IMR-90 (cell line): ENCODE results near the gene OSCP1. TPM values are rescaled to one million over a fixed set of nuclear protein-coding genes. Genes with fewer than 3 reads are reported as not detected.

Experiments
- ATAC-seq: fragments of 200-7000 bp; cut with Tn5 transposase; 2 replicates; pipeline ENCODE4 v1.9.1; 2020; ENCODE audit warnings: low read depth, mild to moderate bottlenecking, moderate library complexity
- BruUV-seq: library from RNA; stranded (reverse); fragments of 400-500 nt; replicated peaks from 2 replicates; lab custom pipeline; 2021; lab: Mats Ljungman, UMichigan
- CTCF ChIA-PET: fragments of 300-600 bp; formaldehyde crosslinking; extraction: SDS; loops from one replicate; lab custom pipeline; 2021; ENCODE audit warnings: antibody characterized with exemption; lab: Yijun Ruan, JAX
- POLR2A ChIA-PET: fragments of 300-600 bp; sonication (Branson Sonifier 250); formaldehyde crosslinking; loops from one replicate; lab custom pipeline; 2022; ENCODE audit warnings: antibody characterized with exemption; ENCODE audit not compliant: unreplicated experiment; lab: Charles Lee
- DNase-seq: peaks from one replicate; pipeline ENCODE4 v3.0.0; 2013
- H2AFZ ChIP-seq: replicated peaks from 2 replicates; pipeline ENCODE3; 2013; ENCODE audit warnings: low read length, mild to moderate bottlenecking; ENCODE audit not compliant: poor library complexity
- H2AK5ac ChIP-seq: 2 replicates; pipeline ENCODE4 v1.6.1; 2013; ENCODE audit warnings: low read depth, low read length, inconsistent platforms
- H2AK9ac ChIP-seq: replicated peaks from 2 replicates; pipeline ENCODE3; 2013; ENCODE audit warnings: mild to moderate bottlenecking, low read depth, low read length, moderate library complexity; ENCODE audit not compliant: poor library complexity
- H2BK120ac ChIP-seq: 2 replicates; pipeline ENCODE4 v1.6.1; 2013; ENCODE audit warnings: low read depth, low read length, inconsistent platforms
- H2BK15ac ChIP-seq: 3 replicates; pipeline ENCODE4 v1.6.1; 2013; ENCODE audit warnings: low read depth, low read length, inconsistent platforms
- H2BK20ac ChIP-seq: 2 replicates; pipeline ENCODE4 v1.6.1; 2013; ENCODE audit warnings: low read depth, mild to moderate bottlenecking, inconsistent platforms, low read length, moderate library complexity
- H2BK5ac ChIP-seq: 2 replicates; pipeline ENCODE4 v1.6.1; 2013; ENCODE audit warnings: mild to moderate bottlenecking, low read depth, low read length, inconsistent platforms; ENCODE audit not compliant: poor library complexity, severe bottlenecking
- H3K14ac ChIP-seq: replicated peaks from 2 replicates; pipeline ENCODE4 v1.6.1; 2013; ENCODE audit warnings: low read depth, low read length, inconsistent platforms
- H3K18ac ChIP-seq: 2 replicates; pipeline ENCODE4 v1.6.1; 2013; ENCODE audit warnings: low read depth, low read length, control low read depth
- H3K23ac ChIP-seq: 2 replicates; pipeline ENCODE4 v1.6.1; 2013; ENCODE audit warnings: low read depth, low read length, inconsistent platforms
- H3K27ac ChIP-seq: 2 replicates; pipeline ENCODE4 v1.5.1; 2013; ENCODE audit warnings: mild to moderate bottlenecking, control low read depth, low read length; ENCODE audit not compliant: insufficient read depth
- H3K27me3 ChIP-seq: 2 replicates; pipeline ENCODE4 v1.6.1; 2013; ENCODE audit warnings: low read length; ENCODE audit not compliant: control insufficient read depth, insufficient read depth
- H3K36me3 ChIP-seq: 2 replicates; pipeline ENCODE4 v1.6.1; 2013; ENCODE audit warnings: low read length, mixed read lengths; ENCODE audit not compliant: control insufficient read depth, insufficient read depth
- H3K4ac ChIP-seq: 2 replicates; pipeline ENCODE4 v1.6.1; 2013; ENCODE audit warnings: low read depth, low read length, inconsistent platforms
- H3K4me1 ChIP-seq: 2 replicates; pipeline ENCODE4 v1.6.1; 2013; ENCODE audit warnings: low read length, mixed read lengths; ENCODE audit not compliant: control insufficient read depth, insufficient read depth
- H3K4me2 ChIP-seq: 2 replicates; pipeline ENCODE4 v1.6.1; 2013; ENCODE audit warnings: low read depth, mild to moderate bottlenecking, control low read depth, low read length, moderate library complexity
- H3K4me3 ChIP-seq: 2 replicates; pipeline ENCODE4 v1.5.1; 2013; ENCODE audit warnings: low read depth, mild to moderate bottlenecking, control low read depth, low read length, moderate library complexity; ENCODE audit not compliant: insufficient read depth
- H3K56ac ChIP-seq: 2 replicates; pipeline ENCODE4 v1.6.1; 2013; ENCODE audit warnings: low read length, inconsistent platforms; ENCODE audit not compliant: insufficient read depth; ENCODE audit errors: extremely low read depth
- H3K79me1 ChIP-seq, 2 experiments: 2 replicates each; pipeline ENCODE4 v1.6.1; 2013; ENCODE audit warnings: low read length in 2 of 2, inconsistent platforms in 1 of 2, low read depth in 1 of 2
- H3K9ac ChIP-seq: 2 replicates; pipeline ENCODE4 v1.6.1; 2013; ENCODE audit warnings: low read depth, low read length, control low read depth
- H3K9me1 ChIP-seq: 2 replicates; pipeline ENCODE4 v1.6.1; 2013; ENCODE audit warnings: low read length, inconsistent platforms; ENCODE audit not compliant: insufficient read depth
- H3K9me3 ChIP-seq: 2 replicates; pipeline ENCODE4 v1.6.1; 2013; ENCODE audit warnings: low read length; ENCODE audit not compliant: control insufficient read depth, insufficient read depth
- H4K20me1 ChIP-seq: 2 replicates; pipeline ENCODE4 v1.6.1; 2013; ENCODE audit warnings: low read length, inconsistent platforms; ENCODE audit not compliant: insufficient read depth
- H4K5ac ChIP-seq: 2 replicates; pipeline ENCODE4 v1.6.1; 2013; ENCODE audit warnings: mild to moderate bottlenecking, low read depth, low read length, control low read depth
- H4K8ac ChIP-seq, 2 experiments: 2 replicates each; pipeline ENCODE4 v1.6.1; 2013; ENCODE audit warnings: low read depth in 2 of 2, low read length in 2 of 2, control low read depth in 1 of 2, inconsistent platforms in 1 of 2
- H4K91ac ChIP-seq: 2 replicates; pipeline ENCODE4 v1.6.1; 2013; ENCODE audit warnings: low read depth, low read length, inconsistent platforms; ENCODE audit not compliant: insufficient read depth
- BHLHE40 ChIP-seq: fragments of 150-350 bp; IDR thresholded peaks from 2 replicates; pipeline ENCODE4 v1.6.1; 2016; ENCODE audit warnings: mild to moderate bottlenecking, low read depth, low read length
- CEBPB ChIP-seq: IDR thresholded peaks from 2 replicates; pipeline ENCODE4 v1.6.1; 2012; ENCODE audit warnings: low read depth, low read length, improper control_type of control experiment
- FOS ChIP-seq: fragments of 150-350 bp; IDR thresholded peaks from 2 replicates; pipeline ENCODE4 v1.6.1; 2016; ENCODE audit warnings: low read depth, low read length
- MAFK ChIP-seq: IDR thresholded peaks from 2 replicates; pipeline ENCODE4 v1.6.1; 2012; ENCODE audit warnings: low read depth, low read length, improper control_type of control experiment
- NFE2L2 ChIP-seq: fragments of 150-350 bp; IDR thresholded peaks from 2 replicates; pipeline ENCODE4 v1.6.1; 2016; ENCODE audit warnings: low read depth, mild to moderate bottlenecking, low read length
- RCOR1 ChIP-seq: IDR thresholded peaks from 2 replicates; pipeline ENCODE4 v1.6.1; 2012; ENCODE audit warnings: mild to moderate bottlenecking, low read length, improper control_type of control experiment; ENCODE audit not compliant: insufficient replicate concordance
- WGBS, 2 experiments: methylation state at CpG; one replicate each; pipeline versions ENCODE4 v1.1.5 to v1.1.7; 2013; ENCODE audit warnings: missing lambda C conversion rate in 2 of 2; ENCODE audit not compliant: insufficient read length in 1 of 2; ENCODE audit errors: extremely low coverage in 2 of 2; 5-methylcytosine and 5-hydroxymethylcytosine counted together
- dilution Hi-C: fragments of 300-500 bp; cut with HindIII; formaldehyde crosslinking; loops from one replicate; pipeline ENCODE4 v1.14.3; 2018; ENCODE audit warnings: low sequenced_read_pairs; ENCODE audit not compliant: unreplicated experiment
- in situ Hi-C: fragments of 300-500 bp; cut with MboI; formaldehyde crosslinking; loops from 3 replicates; pipeline ENCODE4 v1.14.3; 2019; ENCODE audit warnings: low sequenced_read_pairs, inconsistent platforms, mixed read lengths
- intact Hi-C: fragments of 100-400 bp; cut with micrococcal nuclease; formaldehyde crosslinking; loops from 2 replicates; pipeline ENCODE4 v1.10.0; 2022
- polyA plus RNA-seq, 3 experiments: library from polyadenylated mRNA; depleted of rRNA; stranded (reverse); fragments of >200 nt; gene quantifications; 2 replicates each; pipeline ENCODE4 v1.2.3, GENCODE V29; 2012; ENCODE audit warnings: low replicate concordance in 1 of 3
- total RNA-seq: library from RNA; depleted of rRNA; stranded (reverse); fragments of >200 nt; gene quantifications from 2 replicates; pipeline ENCODE4 v1.2.3, GENCODE V29; 2012
- TF ChIP-seq, protein P1 (sequence below): fragments of 150-350 bp; IDR thresholded peaks from 2 replicates; pipeline ENCODE4 v1.6.1; 2016; ENCODE audit warnings: low read depth, mild to moderate bottlenecking, low read length, moderate library complexity, borderline replicate concordance
- TF ChIP-seq, protein P2 (sequence below): fragments of 150-350 bp; IDR thresholded peaks from 2 replicates; pipeline ENCODE4 v1.6.1; 2017; ENCODE audit warnings: mild to moderate bottlenecking, antibody characterized with exemption, low read length, low read depth

Gene OSCP1
- total and polyA plus RNA-seq, 2 of the 4 experiments (the other 2 are of a cell fraction) = 7.8 to 11.8 TPM

DNA sequence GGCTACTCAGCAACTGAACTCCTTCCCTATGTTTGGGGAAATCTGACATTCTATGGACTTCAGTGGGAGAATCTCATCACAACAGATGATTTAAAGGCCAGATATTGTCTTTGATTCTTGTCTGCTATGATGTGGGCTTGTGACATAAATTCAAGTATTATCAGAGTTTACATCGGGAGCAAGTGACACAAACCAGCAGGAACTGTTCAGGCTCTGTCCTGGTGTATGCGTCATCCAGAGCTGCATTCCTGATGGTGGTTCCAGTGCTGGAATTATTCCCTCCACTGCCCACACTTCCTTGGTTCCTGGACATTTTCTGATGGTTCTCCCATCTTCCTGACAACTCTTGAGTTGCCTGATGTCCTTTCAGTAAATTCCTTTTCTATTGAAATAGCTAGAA is 41.8 kb downstream of the OSCP1 start:
- no peak overlapping the region for H3K56ac ChIP-seq
- no peaks in the 10 kb centered on the region for H4K20me1 ChIP-seq
- 0 out of 2 replicates have a peak overlapping the region, but pooled peaks have one; percentile 3 for H3K14ac ChIP-seq
- peak overlapping the region; percentile 1; the same call in 1 of the 2 replicates for H3K4ac ChIP-seq
- no peaks in the 10 kb centered on the region; the same call in 1 of the 2 replicates for H3K9me3 ChIP-seq
- intact Hi-C loops = no loop called here
- H2BK15ac ChIP-seq = peak overlapping the region; percentile 28; the same call in 1 of the 3 replicates
- H4K5ac ChIP-seq = no peak overlapping the region
- no peak overlapping the region; the same call in 1 of the 2 replicates for H2BK120ac ChIP-seq
- H3K79me1 ChIP-seq = no peaks in the 10 kb centered on the region
- H2BK20ac ChIP-seq = no peak overlapping the region
- no peak overlapping the region; a peak in 1 of 4 replicates for H4K8ac ChIP-seq
- CTCF ChIA-PET = interaction anchor here (0.7 kb wide), 2 partner anchors 42 to 108 kb away, joined by 3 to 4 read pairs; no protein-coding TSS in a partner anchor
- no peak overlapping the region for H3K9ac ChIP-seq
- peak overlapping the region; percentile 68 for H2BK5ac ChIP-seq
- TF ChIP-seq MAFK (no peak), FOS (0 out of 2 replicates have a peak, but pooled peaks have one; percentile 25), CEBPB (no peak), RCOR1 (no peak), BHLHE40 (no peak), NFE2L2 (no peak)
- TF ChIP-seq, protein P1, sequence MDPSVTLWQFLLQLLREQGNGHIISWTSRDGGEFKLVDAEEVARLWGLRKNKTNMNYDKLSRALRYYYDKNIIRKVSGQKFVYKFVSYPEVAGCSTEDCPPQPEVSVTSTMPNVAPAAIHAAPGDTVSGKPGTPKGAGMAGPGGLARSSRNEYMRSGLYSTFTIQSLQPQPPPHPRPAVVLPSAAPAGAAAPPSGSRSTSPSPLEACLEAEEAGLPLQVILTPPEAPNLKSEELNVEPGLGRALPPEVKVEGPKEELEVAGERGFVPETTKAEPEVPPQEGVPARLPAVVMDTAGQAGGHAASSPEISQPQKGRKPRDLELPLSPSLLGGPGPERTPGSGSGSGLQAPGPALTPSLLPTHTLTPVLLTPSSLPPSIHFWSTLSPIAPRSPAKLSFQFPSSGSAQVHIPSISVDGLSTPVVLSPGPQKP = no peak
- TF ChIP-seq, protein P2, sequence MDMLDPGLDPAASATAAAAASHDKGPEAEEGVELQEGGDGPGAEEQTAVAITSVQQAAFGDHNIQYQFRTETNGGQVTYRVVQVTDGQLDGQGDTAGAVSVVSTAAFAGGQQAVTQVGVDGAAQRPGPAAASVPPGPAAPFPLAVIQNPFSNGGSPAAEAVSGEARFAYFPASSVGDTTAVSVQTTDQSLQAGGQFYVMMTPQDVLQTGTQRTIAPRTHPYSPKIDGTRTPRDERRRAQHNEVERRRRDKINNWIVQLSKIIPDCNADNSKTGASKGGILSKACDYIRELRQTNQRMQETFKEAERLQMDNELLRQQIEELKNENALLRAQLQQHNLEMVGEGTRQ = no peak
- BruUV-seq = no TSS peak
- H3K4me1 ChIP-seq = peaks cover 2% of the 10 kb centered on the region; the same call in 1 of the 2 replicates
- dilution Hi-C loops = no loop called here
- H3K23ac ChIP-seq = peak overlapping the region; percentile 31; the same call in 1 of the 2 replicates
- H3K4me3 ChIP-seq = no peak overlapping the region
- in situ Hi-C loops = loop anchor here (25.0 kb wide), 1 partner anchor 296 kb away; no protein-coding TSS in a partner anchor
- H3K27ac ChIP-seq = no peak overlapping the region
- H2AK9ac ChIP-seq = no peak overlapping the region
- H4K91ac ChIP-seq = no peak overlapping the region
- H3K4me2 ChIP-seq = peak overlapping the region; percentile 31; the same call in 1 of the 2 replicates
- ATAC-seq (peak; percentile 89), DNase-seq (peak; percentile 61)
- no peak overlapping the region for H2AK5ac ChIP-seq
- no peaks in the 10 kb centered on the region for H3K27me3 ChIP-seq
- POLR2A ChIA-PET = no interaction called here
- WGBS, 2 experiments = 50% methylated on average over 1 of the region's 2 CpGs; no CpG with 5 or more reads in 1 of the 2 experiments
- peak overlapping the region; percentile 36 for H2AFZ ChIP-seq
- H3K18ac ChIP-seq = no peak overlapping the region; the same call in 1 of the 2 replicates
- no peaks in the 10 kb centered on the region for H3K36me3 ChIP-seq
- no peaks in the 10 kb centered on the region for H3K9me1 ChIP-seq
